Transverse colon (tissue), 4 donors: ENCODE measurements around the gene PRKAR2A.
"Not testable (repeated sequence)": the region's sequence is repeated elsewhere in the genome, so short reads cannot be mapped to it uniquely, and the experiment has no call there.

Experiments used
- CTCF ChIP-seq, 5 experiments: fragments of 200-600 bp in 3 of 5; fragments of 450-650 bp in 2 of 5; sonication (generic) in 3 of 5; IDR thresholded peaks; 1 replicate in 2 of 5; 2 replicates in 3 of 5; pipeline ENCODE4 v1.5.1; 2016 to 2017; ENCODE audit warnings: antibody characterized with exemption in 5 of 5, inconsistent platforms in 3 of 5, mild to moderate bottlenecking in 2 of 5, moderate library complexity in 1 of 5
- EP300 ChIP-seq: sonication (generic); formaldehyde crosslinking; IDR thresholded peaks from one replicate; pipeline ENCODE4 v1.6.1; 2017; ENCODE audit warnings: antibody characterized with exemption, low read depth
- POLR2A ChIP-seq: fragments of 450-650 bp; IDR thresholded peaks from one replicate; pipeline ENCODE4 v1.6.1; 2016; ENCODE audit warnings: antibody characterized with exemption, mild to moderate bottlenecking, moderate library complexity
- POLR2AphosphoS5 ChIP-seq, 3 donors: sonication (generic); formaldehyde crosslinking; IDR thresholded peaks; one replicate each; pipeline ENCODE4 v1.6.1; 2016; ENCODE audit warnings: antibody characterized with exemption in 3 of 3

GRCh38 chr3:48759531-48759930 lies 88.1 kb downstream of the PRKAR2A start:
- TF ChIP-seq CTCF (IDR thresholded peaks at IDR 0.05); EP300; POLR2A; POLR2AphosphoS5 (IDR thresholded peaks at IDR 0.05): not testable (repeated sequence)
